SK-N-MC (cell line): ENCODE results near the gene ZNF438.

Experiments
- DNase-seq: peaks from one replicate; pipeline ENCODE4 v3.0.0-alpha.2; 2011; ENCODE audit warnings: low read depth, low spot score
- H3K27ac ChIP-seq: fragments of 200-600 bp; sonication (generic); 2 replicates; pipeline ENCODE4 v1.5.1; 2016; ENCODE audit warnings: mixed run types
- H3K36me3 ChIP-seq: fragments of 200-600 bp; sonication (generic); 2 replicates; pipeline ENCODE4 v1.6.1; 2017; ENCODE audit warnings: antibody characterized with exemption, low read length, mixed read lengths; ENCODE audit not compliant: insufficient read depth
- H3K4me3 ChIP-seq: fragments of 200-600 bp; sonication (generic); 2 replicates; pipeline ENCODE4 v1.5.1; 2016
- H3K9ac ChIP-seq: fragments of 200-600 bp; sonication (generic); 2 replicates; pipeline ENCODE4 v1.8.0; 2017; ENCODE audit warnings: mixed run types, mixed read lengths; ENCODE audit not compliant: insufficient read length
- H3K9me3 ChIP-seq: fragments of 200-600 bp; sonication (generic); 2 replicates; pipeline ENCODE4 v1.6.1; 2017; ENCODE audit warnings: low read depth, mild to moderate bottlenecking, antibody characterized with exemption, low read length, moderate library complexity, mixed read lengths
- EZH2 ChIP-seq: fragments of 200-600 bp; sonication (generic); IDR thresholded peaks from one replicate; pipeline ENCODE4 v1.6.1; 2017; ENCODE audit warnings: antibody characterized with exemption
- FOXP2 ChIP-seq: optimal IDR thresholded peaks from 2 replicates; pipeline ENCODE3; 2011; ENCODE audit warnings: mild to moderate bottlenecking, moderate library complexity; ENCODE audit not compliant: insufficient read depth; ENCODE audit errors: extremely low read length, control extremely low read depth
- POLR2AphosphoS5 ChIP-seq: IDR thresholded peaks from 2 replicates; pipeline ENCODE4 v1.6.1; 2012; ENCODE audit warnings: mild to moderate bottlenecking, low read depth, low read length, borderline replicate concordance

ZNF438 gene

DNA sequence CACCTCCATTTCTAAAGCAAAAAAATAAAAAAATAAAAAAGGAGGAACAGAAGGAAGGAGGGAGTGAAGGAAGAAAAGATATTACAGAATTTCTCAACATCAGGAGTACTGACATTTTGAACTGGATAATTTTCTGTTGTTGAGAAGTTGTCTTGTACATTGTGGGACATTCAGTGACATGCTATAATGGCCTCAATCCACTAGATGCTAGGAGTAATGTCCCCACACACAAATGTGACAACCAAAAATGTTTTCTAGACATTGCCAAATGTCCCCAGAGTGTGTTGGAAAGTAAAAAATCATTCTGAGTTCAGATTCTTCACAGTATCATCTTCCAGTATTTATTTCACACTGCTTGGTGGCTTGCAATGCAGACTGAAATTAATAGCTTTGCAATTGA lies 6.5 kb downstream of the ZNF438 start:
- no peak for DNase-seq
- no peak for TF ChIP-seq FOXP2
- TF ChIP-seq POLR2AphosphoS5: no peak
- TF ChIP-seq EZH2: no peak

DNA sequence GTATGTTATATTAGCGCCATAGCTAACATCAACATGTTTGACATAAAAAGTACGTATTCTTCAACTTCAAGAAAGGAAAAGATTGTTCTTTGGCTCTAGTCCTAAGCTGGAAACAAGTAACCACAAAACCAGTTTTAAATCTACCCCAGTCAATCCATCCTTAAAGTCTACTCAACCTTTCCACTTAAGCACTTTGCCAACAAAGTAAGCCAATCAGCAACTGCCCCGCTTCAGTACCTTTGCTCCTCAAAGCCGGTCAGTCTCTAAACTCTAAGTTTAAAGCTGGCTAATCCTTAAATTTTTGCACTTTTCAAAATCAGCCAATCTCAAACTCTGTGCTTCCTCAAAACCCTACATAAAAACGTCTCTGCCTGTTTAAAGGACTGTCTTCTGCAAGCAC lies 8.1 kb downstream of the ZNF438 start:
- Histone ChIP-seq H3K4me3 (no peak overlapping the region), H3K36me3 (no peaks in the 10 kb centered on the region), H3K27ac (no peak overlapping the region), H3K9ac (no peak overlapping the region), H3K9me3 (no peaks in the 10 kb centered on the region)
- no peak for TF ChIP-seq FOXP2
- no peak for TF ChIP-seq EZH2
- TF ChIP-seq POLR2AphosphoS5: no peak
- no peak for DNase-seq

More for the DNA sequence above, 6.5 kb downstream of the ZNF438 start:
- Histone ChIP-seq H3K9me3 (no peaks in the 10 kb centered on the region), H3K36me3 (no peaks in the 10 kb centered on the region), H3K4me3 (no peak overlapping the region), H3K9ac (no peak overlapping the region), H3K27ac (no peak overlapping the region)

DNA sequence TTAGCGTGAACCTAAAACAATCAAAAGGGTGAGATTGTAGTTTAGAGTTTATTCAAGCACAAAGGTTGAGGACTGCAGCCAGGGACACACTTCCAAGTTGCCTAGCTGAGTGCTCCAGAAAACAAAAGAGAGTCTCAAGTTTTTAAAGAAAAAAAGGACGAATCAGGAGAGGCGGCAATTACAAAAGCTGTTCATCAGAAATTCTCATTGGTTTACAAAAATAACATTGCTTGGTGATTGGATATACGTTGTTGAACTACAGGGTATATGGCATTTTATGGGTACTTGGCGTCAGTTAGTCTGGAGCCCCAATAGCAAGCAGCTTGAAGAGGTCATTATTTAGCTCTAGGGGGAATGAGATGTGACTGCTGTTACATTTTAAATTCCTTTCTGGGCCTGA lies 11.5 kb downstream of the ZNF438 start:
- no peak overlapping the region for H3K4me3 ChIP-seq
- H3K9me3 ChIP-seq: no peaks in the 10 kb centered on the region
- no peaks in the 10 kb centered on the region for H3K36me3 ChIP-seq
- no peak overlapping the region for H3K27ac ChIP-seq
- TF ChIP-seq POLR2AphosphoS5 (no peak), FOXP2 (no peak), EZH2 (no peak)
- no peak for DNase-seq
- no peak overlapping the region for H3K9ac ChIP-seq

DNA sequence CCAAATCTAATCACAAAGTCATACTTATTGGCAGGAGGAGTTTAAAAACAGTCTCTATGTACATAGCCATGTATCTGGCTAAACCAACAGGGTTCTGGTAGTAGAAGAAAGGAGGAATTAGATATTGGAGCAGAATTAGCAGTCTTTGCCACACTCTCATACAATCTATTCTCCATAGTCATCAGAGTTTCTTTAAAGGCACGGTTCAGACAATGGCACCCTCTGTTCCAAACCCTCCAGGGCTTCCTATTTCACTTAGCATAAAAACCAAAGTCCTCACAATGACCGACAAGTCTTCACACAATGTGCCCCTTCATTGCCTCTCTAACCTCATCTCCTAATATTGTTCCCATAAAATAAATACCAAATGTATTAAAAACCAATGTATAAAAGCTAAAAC lies 12.7 kb downstream of the ZNF438 start:
- Histone ChIP-seq H3K4me3 (no peak overlapping the region), H3K9me3 (no peaks in the 10 kb centered on the region), H3K27ac (no peak overlapping the region), H3K36me3 (no peaks in the 10 kb centered on the region), H3K9ac (no peak overlapping the region)
- no peak for TF ChIP-seq POLR2AphosphoS5
- TF ChIP-seq FOXP2: no peak
- TF ChIP-seq EZH2: no peak
- no peak for DNase-seq

DNA sequence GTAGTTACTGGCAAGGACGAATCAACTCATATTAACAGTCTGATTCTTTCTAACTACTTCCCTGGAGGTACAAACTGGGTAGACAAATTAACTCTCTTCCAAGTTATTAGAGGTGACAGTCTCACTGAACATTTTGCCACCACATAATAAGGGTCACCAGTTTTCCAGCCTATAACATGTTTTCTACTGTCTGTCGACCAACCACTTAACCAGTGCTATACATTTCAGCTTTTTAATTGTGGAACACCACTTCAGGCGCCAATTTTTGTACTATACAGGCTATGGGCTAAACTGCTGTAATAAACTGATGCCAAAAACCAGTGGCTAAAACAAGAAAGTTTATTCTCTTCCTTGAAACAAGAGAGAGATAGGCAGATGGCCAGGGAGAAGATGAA lies 13.3 kb downstream of the ZNF438 start:
- H3K4me3 ChIP-seq: no peak overlapping the region
- TF ChIP-seq FOXP2 (no peak), POLR2AphosphoS5 (no peak), EZH2 (no peak)
- no peak for DNase-seq
- H3K27ac ChIP-seq: no peak overlapping the region
- H3K36me3 ChIP-seq: no peaks in the 10 kb centered on the region
- H3K9me3 ChIP-seq: no peaks in the 10 kb centered on the region
- H3K9ac ChIP-seq: no peak overlapping the region

DNA sequence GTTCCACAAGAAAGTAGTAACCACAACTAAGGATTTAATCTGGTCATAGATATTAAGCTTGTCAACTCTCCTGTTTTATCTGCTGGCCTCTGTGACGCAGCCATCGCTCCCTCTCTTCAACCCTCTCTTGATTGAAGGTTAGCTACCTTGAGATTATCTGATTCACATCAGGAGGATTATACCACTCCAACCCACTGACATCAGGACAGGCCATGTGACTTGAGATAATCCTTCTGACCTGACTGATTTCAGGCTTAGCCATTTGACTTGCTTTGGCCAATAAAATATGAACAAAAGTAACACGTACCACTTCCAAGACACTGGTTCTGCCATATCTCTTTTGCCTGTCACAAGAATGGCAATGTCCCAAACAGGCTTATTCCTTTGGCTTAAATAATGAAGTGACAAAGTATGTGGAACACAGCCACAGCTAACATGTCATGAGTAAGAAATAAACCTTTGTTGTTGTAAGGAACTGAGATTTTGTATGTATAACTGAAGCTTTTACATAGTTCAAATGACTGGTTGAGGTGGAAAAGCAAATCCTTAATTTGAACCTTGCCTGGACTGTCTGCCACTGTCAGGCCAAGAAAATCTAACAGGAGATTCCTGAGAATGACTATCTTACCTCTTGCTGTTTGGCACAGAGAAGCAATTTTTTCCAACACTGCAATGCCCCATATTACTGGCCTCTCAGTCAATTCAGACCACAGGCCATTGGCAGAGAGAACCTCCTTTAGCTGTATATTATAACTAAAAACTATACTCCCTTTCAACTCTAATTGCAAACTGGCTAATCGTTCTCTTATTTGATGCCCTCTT lies 13.9 kb downstream of the ZNF438 start:
- H3K27ac ChIP-seq: no peak overlapping the region
- H3K36me3 ChIP-seq: no peaks in the 10 kb centered on the region
- H3K9me3 ChIP-seq: no peaks in the 10 kb centered on the region
- H3K4me3 ChIP-seq: no peak overlapping the region
- DNase-seq: no peak
- TF ChIP-seq EZH2 (no peak), POLR2AphosphoS5 (no peak), FOXP2 (no peak)
- no peak overlapping the region for H3K9ac ChIP-seq

DNA sequence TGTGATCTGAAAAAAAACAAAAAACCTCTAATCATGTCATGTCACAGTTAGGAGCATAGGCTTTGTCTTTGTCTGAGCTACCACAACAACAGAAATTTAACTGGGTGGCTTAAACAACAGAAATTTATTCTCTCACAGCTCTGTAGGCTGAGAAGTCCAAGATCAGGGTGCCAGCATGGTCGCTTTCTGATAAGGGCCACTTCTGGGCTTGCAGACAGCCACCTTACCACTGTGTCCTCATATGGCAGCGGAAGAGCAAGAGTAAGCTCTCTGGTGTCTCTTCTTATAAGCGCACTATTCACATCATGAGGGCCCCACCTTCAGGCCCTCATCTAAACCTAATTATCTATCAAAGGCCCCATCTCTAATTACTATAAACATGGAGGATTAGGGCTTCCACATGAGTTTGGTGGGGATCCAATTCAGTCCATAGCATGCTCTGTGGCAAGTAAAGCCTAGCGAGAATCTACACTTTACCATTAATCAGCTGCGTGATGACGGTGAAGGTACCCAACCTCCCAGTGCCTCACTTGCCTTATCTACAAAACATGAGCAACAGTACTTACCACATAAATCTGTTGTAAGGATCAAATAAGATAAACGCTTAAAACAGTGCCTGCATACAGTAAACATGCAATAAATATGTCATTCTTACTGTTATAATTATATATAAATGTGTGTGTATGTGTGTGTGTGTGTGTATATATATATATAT lies 17.3 kb downstream of the ZNF438 start:
- H3K4me3 ChIP-seq: no peak overlapping the region
- TF ChIP-seq POLR2AphosphoS5 (no peak), EZH2 (no peak), FOXP2 (no peak)

DNA sequence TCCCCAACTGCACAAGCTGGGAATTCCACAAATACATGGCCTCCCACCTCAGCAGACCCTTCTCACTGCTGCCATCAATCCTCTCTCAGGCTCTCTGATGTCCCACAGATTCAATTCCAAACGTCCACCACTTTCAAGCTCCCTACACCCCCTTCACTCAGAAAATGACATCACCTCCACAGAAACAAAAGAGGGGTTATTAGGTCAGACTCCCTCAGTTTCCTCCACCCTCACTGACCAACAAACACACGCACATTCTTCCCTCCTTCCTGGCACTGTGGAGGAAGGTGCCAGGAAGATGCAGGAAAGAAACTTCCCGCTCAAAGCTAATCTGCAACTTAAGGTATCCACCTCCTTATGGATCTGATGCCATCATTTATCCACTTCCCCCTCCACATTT lies 18.3 kb downstream of the ZNF438 start:
- no peak for TF ChIP-seq POLR2AphosphoS5
- TF ChIP-seq FOXP2: no peak
- TF ChIP-seq EZH2: no peak
- H3K4me3 ChIP-seq: no peak overlapping the region
- H3K36me3 ChIP-seq: no peaks in the 10 kb centered on the region
- H3K9me3 ChIP-seq: no peaks in the 10 kb centered on the region
- no peak overlapping the region for H3K9ac ChIP-seq
- DNase-seq: no peak
- no peak overlapping the region for H3K27ac ChIP-seq

More for the DNA sequence above, 17.3 kb downstream of the ZNF438 start:
- H3K36me3 ChIP-seq: no peaks in the 10 kb centered on the region
- no peaks in the 10 kb centered on the region for H3K9me3 ChIP-seq
- DNase-seq: no peak
- H3K27ac ChIP-seq: no peak overlapping the region
- H3K9ac ChIP-seq: no peak overlapping the region
